PC-9 (cell line): ENCODE measurements around the gene GJB1. TPM values are rescaled to one million over a fixed set of nuclear protein-coding genes. Genes with fewer than 3 reads are reported as not detected.

ENCODE experiments used
- BruUV-seq: library from RNA; stranded (reverse); fragments of 400-500 nt; replicated peaks from 2 replicates; lab custom pipeline; 2021; lab: Mats Ljungman, UMichigan
- CTCF ChIA-PET: fragments of 300-600 bp; sonication (Branson Sonifier 250); formaldehyde crosslinking; loops from one replicate; lab custom pipeline; 2022; ENCODE audit warnings: antibody characterized with exemption; lab: Charles Lee
- POLR2A ChIA-PET: fragments of 300-600 bp; sonication (Branson Sonifier 250); formaldehyde crosslinking; loops from one replicate; lab custom pipeline; 2022; ENCODE audit warnings: antibody characterized with exemption; ENCODE audit not compliant: unreplicated experiment; lab: Charles Lee
- DNase-seq, 2 experiments: peaks; one replicate each; pipeline versions ENCODE4 v3.0.0 to v3.0.0-alpha.2; 2015 to 2022; ENCODE audit warnings: mixed read lengths in 1 of 2
- H2AFZ ChIP-seq: fragments of 200-600 bp; sonication (generic); 2 replicates; pipeline ENCODE4 v1.8.1; 2017; ENCODE audit warnings: antibody characterized with exemption
- H3F3A ChIP-seq: fragments of 200-600 bp; sonication (generic); 2 replicates; pipeline ENCODE4 v1.8.1; 2017; ENCODE audit warnings: antibody characterized with exemption, mild to moderate bottlenecking, low read depth; ENCODE audit not compliant: insufficient read depth
- H3K27ac ChIP-seq: fragments of 200-600 bp; sonication (generic); 2 replicates; pipeline ENCODE4 v1.6.1; 2016; ENCODE audit warnings: mixed run types
- H3K27me3 ChIP-seq: fragments of 200-600 bp; sonication (generic); 2 replicates; pipeline ENCODE4 v1.6.1; 2016; ENCODE audit warnings: low read depth, mixed run types; ENCODE audit not compliant: insufficient read depth
- H3K36me3 ChIP-seq: fragments of 200-600 bp; sonication (generic); 2 replicates; pipeline ENCODE4 v1.6.1; 2016; ENCODE audit warnings: low read depth, mixed run types
- H3K4me1 ChIP-seq: fragments of 200-600 bp; sonication (generic); replicated peaks from 2 replicates; pipeline ENCODE4 v1.6.1; 2016; ENCODE audit warnings: mixed run types; ENCODE audit not compliant: insufficient read depth
- H3K4me2 ChIP-seq: fragments of 200-600 bp; sonication (generic); 2 replicates; pipeline ENCODE4 v1.6.1; 2017; ENCODE audit warnings: mixed run types
- H3K4me3 ChIP-seq: fragments of 200-600 bp; sonication (generic); 2 replicates; pipeline ENCODE4 v1.6.1; 2016; ENCODE audit warnings: mixed run types
- H3K79me2 ChIP-seq: fragments of 200-600 bp; sonication (generic); 2 replicates; pipeline ENCODE4 v1.6.1; 2017; ENCODE audit warnings: low read depth, mixed run types
- H3K9me2 ChIP-seq: fragments of 200-600 bp; sonication (generic); 2 replicates; pipeline ENCODE4 v1.8.1; 2017; ENCODE audit warnings: mild to moderate bottlenecking; ENCODE audit not compliant: insufficient read depth
- H3K9me3 ChIP-seq: fragments of 200-600 bp; sonication (generic); 2 replicates; pipeline ENCODE4 v1.8.1; 2016; ENCODE audit warnings: low read depth; ENCODE audit not compliant: insufficient read depth
- H4K20me1 ChIP-seq: fragments of 200-600 bp; sonication (generic); 2 replicates; pipeline ENCODE4 v1.8.1; 2017; ENCODE audit not compliant: insufficient read depth
- CTCF ChIP-seq: fragments of 200-600 bp; sonication (generic); conservative IDR thresholded peaks from 2 replicates; pipeline ENCODE4 v1.6.1; 2017; ENCODE audit warnings: mixed run types, antibody characterized with exemption, mild to moderate bottlenecking, moderate library complexity
- EZH2 ChIP-seq: fragments of 200-600 bp; sonication (generic); IDR thresholded peaks from 2 replicates; pipeline ENCODE4 v1.8.0; 2017; ENCODE audit warnings: antibody characterized with exemption, low read depth
- intact Hi-C: fragments of 100-400 bp; cut with micrococcal nuclease; formaldehyde crosslinking; loops from one replicate; pipeline ENCODE4 v1.10.0; 2022; ENCODE audit not compliant: unreplicated experiment
- total RNA-seq: library from RNA; stranded (reverse); gene quantifications from 2 replicates; pipeline ENCODE4 v1.2.3, GENCODE V29; 2021

Gene GJB1
- total RNA-seq, 1 experiment from 2014 or later: not detected

- Histone ChIP-seq H3K4me2 (no peak overlapping the region), H3K9me3 (no peaks in the 10 kb centered on the region), H4K20me1 (no peaks in the 10 kb centered on the region), H2AFZ (no peak overlapping the region), H3K9me2 (no peaks in the 10 kb centered on the region), H3K36me3 (no peaks in the 10 kb centered on the region), H3K27me3 (no peaks in the 10 kb centered on the region), H3K27ac (no peak overlapping the region), H3K79me2 (no peaks in the 10 kb centered on the region), H3K4me3 (no peak overlapping the region), H3F3A (no peaks in the 10 kb centered on the region), H3K4me1 (no peaks in the 10 kb centered on the region)
- no TSS peak for BruUV-seq
- TF ChIP-seq EZH2: no peak
- TF ChIP-seq CTCF: no peak
- intact Hi-C loops: no loop called here
- CTCF ChIA-PET: no interaction called here
- DNase-seq: no peak
- POLR2A ChIA-PET: no interaction called here
Measured at GRCh38 chrX:71199252-71200008, 23.6 kb upstream of the GJB1 start.

GRCh38 chrX:71210816-71211215 lies 12.2 kb upstream of the GJB1 start:
- Histone ChIP-seq H3K9me3 (no peaks in the 10 kb centered on the region), H3F3A (no peaks in the 10 kb centered on the region), H2AFZ (no peak overlapping the region), H3K4me3 (no peak overlapping the region), H3K4me2 (no peak overlapping the region), H3K79me2 (no peaks in the 10 kb centered on the region), H4K20me1 (no peaks in the 10 kb centered on the region), H3K36me3 (no peaks in the 10 kb centered on the region), H3K9me2 (no peaks in the 10 kb centered on the region), H3K4me1 (peaks cover 9% of the 10 kb centered on the region), H3K27ac (no peak overlapping the region), H3K27me3 (no peaks in the 10 kb centered on the region)
- TF ChIP-seq EZH2 (no peak), CTCF (no peak)
- intact Hi-C loops: no loop called here
- CTCF ChIA-PET: no interaction called here
- POLR2A ChIA-PET: no interaction called here
- BruUV-seq: no TSS peak
- DNase-seq: no peak

- Histone ChIP-seq H3K36me3 (no peaks in the 10 kb centered on the region), H3F3A (no peaks in the 10 kb centered on the region), H3K9me2 (no peaks in the 10 kb centered on the region), H3K4me2 (peak overlapping the region; percentile 54), H3K4me3 (no peak overlapping the region), H3K4me1 (peaks cover 9% of the 10 kb centered on the region), H3K9me3 (no peaks in the 10 kb centered on the region), H4K20me1 (no peaks in the 10 kb centered on the region), H2AFZ (no peak overlapping the region), H3K79me2 (no peaks in the 10 kb centered on the region), H3K27ac (no peak overlapping the region), H3K27me3 (no peaks in the 10 kb centered on the region)
- POLR2A ChIA-PET: no interaction called here
- BruUV-seq: no TSS peak
- intact Hi-C loops: no loop called here
- DNase-seq: no peak
- TF ChIP-seq EZH2 (no peak), CTCF (no peak)
- CTCF ChIA-PET: no interaction called here
Measured at GRCh38 chrX:71212536-71212935, 10.5 kb upstream of the GJB1 start.
